ENCODE data around the gene MGAT4D.

GRCh38 chr4:140466146-140466545, 31.9 kb downstream of the MGAT4D start:
- TF ChIP-seq, protein P1, sequence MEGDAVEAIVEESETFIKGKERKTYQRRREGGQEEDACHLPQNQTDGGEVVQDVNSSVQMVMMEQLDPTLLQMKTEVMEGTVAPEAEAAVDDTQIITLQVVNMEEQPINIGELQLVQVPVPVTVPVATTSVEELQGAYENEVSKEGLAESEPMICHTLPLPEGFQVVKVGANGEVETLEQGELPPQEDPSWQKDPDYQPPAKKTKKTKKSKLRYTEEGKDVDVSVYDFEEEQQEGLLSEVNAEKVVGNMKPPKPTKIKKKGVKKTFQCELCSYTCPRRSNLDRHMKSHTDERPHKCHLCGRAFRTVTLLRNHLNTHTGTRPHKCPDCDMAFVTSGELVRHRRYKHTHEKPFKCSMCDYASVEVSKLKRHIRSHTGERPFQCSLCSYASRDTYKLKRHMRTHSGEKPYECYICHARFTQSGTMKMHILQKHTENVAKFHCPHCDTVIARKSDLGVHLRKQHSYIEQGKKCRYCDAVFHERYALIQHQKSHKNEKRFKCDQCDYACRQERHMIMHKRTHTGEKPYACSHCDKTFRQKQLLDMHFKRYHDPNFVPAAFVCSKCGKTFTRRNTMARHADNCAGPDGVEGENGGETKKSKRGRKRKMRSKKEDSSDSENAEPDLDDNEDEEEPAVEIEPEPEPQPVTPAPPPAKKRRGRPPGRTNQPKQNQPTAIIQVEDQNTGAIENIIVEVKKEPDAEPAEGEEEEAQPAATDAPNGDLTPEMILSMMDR (IDR thresholded peaks at IDR 0.05) = no peak
- no peak for TF ChIP-seq POLR2AphosphoS5 (IDR thresholded peaks at IDR 0.05)
